ENCODE results near the gene SCN5A.

SCN5A gene

DNA sequence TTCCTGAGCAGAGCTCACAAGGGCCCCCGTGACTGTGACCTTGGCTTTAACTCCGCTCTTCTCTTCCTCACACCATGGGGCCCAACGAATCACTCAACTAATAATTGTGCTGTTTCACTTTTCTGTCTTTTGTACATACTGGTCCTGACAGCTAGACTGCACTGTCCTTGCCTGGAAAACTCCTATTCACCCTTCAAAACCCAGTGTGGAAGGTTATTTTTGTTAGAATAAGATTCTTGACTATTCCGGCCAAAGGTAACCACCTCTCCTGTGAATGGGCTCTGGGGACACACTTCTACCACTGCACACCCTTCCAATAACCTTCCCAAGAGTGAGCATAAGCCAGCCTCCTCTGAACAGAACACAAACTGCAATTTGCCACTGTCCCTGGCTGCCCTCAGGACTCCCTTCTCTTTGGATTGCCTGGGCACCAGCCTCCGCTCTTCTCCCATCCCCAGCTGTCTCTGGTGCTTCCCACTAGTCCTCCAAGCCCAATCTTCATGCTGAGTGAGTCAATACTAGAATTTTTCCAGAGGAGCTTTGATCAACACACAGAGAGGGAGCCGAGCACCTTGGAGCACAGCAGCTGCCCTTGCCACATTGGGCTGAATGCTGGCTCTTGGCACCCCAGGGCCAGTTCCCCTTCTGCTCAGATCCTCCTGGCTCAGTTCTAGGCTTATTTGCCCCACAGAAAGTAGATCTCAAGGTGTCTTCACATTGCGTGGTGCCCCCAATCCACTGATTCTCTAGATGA lies 2.1 kb downstream of the SCN5A start:
- no peak for DNase-seq

DNA sequence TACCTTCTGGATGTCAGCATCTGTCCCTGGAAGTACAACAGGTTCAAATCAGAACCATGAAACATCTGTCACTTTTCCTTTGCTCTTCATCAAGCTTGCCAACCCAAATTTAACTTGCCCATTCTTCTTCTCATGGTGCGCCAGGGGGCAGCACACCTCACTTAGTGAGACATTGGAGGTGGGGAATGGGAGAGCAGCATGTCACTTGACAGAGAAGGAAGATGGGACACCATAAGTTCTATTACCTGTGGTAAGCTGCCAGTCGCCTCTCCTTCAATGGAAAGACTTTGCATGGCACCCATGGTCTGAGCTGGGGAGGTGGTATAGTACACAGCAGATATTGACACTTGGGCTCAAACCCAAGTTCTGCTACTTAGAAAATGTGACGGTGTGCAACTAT lies 2.9 kb downstream of the SCN5A start:
- DNase-seq: peak; percentile 69 to 75

DNA sequence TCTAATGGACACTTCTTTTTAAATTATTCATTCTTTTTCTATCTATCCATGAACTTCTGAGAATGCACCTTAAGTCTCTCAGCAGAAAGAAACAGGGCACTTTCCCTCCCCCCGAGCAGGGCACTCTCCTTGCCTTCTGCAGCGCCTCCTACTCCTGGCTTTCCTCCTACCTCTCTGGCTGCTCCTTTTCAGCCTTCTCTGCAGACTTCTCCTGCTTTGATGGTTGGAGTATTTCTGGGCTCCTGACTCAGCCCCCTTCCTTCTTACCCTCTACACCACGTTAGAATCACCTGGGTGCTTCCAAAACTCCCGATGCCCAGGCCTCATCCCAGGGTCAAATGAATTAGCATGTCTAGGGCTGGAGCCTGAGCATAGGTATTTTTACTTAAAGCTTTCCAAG lies 3.4 kb downstream of the SCN5A start:
- DNase-seq: no peak

DNA sequence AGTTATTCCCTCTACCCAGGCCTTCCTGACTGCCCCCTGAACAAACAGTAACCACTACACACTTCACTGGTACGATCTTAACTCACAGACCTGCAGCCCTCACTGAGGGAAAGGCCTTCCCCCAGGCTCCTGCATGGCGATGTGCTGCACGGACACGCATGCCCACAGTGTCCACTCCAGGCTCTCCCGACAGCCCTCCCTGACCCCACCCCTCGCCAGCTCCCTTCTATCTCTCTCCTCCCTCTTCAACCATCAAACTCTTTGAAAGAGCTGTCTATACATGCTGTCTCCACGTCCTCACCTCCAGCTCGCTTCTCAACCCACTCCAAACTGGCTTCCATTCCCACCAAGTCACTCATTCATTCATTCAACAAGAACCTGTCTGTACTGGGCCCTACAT lies 3.9 kb downstream of the SCN5A start:
- DNase-seq: no peak

DNA sequence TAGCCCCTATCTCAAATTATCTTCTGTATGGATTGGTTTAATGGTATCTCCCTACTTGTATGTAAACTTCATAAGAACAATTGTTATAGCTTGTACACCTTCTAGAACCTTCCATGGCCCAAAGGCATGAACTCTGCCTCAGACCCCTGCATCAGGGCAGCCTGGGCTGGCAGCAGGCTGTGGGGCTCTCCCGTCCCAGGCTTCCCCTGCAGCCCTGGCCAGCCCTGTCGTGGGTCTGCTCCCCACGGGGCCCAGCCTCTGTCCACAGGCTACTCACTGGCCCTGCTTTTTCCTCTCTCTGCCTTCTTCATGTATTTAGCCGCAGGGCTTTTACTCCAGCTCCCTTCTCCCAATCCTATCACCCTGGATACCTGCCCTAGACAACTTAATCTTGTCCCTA lies 4.4 kb downstream of the SCN5A start:
- DNase-seq: no peak

DNA sequence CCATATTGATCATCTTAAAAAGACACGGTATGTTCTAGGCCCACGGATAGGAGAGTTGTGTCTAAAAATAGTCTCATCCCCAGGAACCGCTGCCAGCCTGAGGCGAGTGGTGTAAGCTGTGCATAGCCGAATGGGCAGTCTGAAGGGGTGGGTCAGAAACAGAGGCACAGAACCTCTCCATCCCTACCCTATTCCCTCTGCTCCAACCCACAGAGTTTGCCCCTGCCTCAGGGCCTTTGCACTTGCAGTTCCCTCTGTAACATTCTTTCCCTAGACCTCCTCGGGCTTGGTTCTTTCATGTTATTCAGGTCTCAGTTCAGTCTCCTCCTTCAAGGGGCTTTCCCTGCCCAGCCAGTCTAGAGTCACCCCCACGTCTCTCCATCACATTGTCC lies 4.8 kb downstream of the SCN5A start:
- no peak for DNase-seq

DNA sequence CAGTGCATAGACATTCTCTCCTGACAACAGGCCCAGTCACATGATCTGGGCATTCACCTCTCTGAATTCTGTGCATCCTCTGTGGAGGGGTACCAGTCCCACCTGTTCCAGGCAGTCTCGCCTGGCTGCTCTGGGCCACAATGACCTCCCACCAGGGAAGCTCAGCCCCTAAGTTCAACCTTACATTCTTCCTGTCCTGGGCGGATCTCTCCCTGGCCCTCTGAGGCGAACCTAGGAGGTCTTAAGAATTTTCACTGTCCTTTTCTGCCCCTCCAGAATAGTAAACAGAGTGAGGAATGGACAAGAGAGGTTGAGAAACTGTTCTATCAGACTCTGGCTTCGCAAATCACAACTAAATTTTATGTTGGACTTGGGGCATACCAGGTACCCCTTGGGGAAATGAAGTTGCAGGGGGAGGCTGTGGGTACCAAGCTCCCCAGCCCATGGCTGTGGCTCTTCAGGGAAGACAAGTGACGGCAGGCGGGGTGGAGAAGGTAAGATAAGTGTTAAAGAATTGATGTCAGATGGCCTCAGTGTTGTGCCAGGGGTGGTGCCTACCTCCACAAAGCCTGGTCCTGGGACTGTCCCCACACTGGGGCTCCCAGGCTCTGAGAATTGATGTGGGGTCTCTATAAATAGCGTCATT lies 5.3 kb downstream of the SCN5A start:
- DNase-seq: no peak

DNA sequence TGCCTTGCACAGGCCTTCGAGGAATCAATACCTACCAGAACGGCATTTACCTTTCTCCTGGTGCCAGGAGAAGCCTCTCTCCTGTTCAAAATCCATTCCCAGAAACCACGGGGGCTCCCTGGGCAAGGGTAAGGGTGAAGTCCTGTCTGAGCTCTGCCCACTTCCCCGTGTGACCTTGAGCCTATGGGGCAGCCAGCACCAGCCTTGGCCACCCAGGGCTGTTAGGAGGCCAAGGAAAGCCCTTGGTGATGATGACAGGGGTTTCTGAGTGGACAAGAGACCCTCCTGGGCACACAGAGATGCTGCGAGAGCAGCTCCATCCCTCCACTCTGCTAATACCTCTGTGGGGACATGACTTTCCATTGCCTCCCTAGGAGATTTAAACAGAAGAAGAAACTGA lies 5.9 kb downstream of the SCN5A start:
- DNase-seq: no peak

DNA sequence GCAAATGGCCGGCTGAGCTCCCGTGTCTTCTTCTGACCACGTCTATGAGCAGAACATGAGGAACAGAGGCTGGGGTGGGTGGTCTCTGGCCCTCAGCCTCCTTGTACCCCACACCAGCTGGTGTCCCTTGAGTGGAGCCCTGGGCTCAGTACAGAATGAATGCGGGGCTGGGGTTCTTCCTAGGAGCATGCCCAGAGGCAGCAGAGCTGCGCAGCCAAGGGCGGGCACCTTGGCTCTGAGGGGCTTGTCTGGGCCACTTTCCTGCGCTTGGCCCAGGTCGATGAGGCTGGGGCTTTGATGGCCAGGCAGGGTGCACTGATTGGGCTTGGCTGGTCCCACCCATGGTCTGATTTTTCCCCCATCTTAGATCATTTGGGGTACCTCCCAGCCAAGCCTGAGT lies 6.4 kb downstream of the SCN5A start:
- DNase-seq: no peak

DNA sequence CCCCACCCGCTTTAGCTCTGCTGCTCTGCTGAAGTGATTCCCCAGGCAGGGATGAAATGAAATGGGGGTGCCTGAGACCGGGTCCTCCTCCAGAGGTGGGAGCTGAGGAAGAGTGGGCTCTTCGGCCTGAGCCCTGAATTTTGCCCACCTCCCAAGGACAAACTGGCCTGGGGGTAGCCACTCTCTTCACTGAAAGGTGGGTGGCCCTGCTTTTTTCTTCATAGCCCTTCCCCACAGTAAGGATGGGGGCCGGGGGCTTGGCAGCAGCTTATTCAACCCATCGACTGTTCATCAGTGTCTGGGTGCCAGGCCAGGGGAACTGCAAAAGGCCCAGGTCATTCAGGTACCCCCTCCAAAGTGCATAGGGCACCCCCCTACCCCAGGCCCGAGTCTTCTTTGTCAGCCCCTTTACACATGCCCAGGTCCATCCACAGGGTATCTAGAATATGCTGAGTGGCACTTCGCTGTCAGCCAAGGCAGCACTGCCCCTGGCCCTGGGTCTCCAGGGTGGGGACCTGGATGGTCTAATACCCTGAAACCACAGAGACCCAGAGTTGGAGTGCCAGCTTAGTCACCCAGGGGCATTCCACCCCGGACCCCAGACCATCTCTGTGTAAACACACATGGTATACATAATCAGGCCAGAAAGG lies 7.9 kb downstream of the SCN5A start:
- DNase-seq: no peak

DNA sequence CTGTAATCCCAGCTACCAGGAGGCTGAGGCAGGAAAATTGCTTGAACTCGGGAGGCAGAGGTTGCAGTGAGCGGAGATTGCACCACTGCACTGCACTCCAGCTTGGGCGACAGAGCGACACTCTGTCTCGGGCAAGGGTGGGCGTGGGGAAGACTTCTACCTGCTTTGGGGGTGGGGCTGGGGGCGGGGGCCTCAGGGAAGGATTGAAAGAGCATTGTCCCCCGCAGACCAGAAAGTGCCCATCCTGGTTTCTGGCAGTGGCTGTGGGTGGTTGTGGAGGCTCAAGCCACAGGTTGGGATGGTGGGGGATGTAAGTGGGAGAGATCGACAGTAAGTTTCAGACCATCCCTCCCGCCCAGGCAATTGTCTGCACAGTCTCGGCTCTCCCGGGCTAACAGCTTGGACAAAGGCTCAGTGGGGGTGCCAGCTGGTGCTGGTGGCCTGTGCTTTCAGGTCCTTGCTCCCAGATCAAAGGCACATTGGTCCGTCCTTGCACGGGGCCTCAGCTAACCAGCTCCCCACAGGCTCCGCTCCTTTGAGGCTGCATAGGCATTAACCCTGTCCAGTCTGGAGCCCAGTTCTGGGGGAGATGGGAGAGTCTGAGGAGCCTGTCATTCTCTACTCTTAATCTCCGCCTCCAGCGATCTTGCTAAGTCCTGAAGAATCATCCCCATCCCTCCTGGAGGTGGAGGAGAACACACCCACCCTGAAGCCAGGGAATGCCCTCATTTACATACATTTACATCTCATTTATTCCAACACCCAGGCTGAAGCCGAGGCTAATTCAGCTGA lies 8.6 kb downstream of the SCN5A start:
- no peak for DNase-seq

DNA sequence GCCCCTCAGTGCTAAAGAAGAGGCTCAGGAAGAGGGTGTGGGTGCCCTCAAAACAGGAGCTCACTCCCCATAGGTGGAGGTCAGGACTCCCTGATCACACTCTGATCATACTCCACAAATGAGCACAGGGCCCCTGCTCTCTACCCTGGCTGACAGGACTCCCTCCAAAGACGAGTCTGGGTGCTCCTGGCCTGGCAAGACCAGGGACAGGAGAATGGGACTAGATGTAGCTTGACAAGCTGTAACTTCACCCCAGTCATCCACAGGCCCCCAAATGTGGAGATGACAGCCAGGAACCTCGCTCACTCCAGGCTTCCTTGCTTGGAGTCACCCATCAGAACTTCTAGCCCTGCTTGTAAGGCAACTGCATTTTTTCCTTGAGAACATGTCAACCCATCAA lies 11.1 kb downstream of the SCN5A start:
- no peak for DNase-seq

DNA sequence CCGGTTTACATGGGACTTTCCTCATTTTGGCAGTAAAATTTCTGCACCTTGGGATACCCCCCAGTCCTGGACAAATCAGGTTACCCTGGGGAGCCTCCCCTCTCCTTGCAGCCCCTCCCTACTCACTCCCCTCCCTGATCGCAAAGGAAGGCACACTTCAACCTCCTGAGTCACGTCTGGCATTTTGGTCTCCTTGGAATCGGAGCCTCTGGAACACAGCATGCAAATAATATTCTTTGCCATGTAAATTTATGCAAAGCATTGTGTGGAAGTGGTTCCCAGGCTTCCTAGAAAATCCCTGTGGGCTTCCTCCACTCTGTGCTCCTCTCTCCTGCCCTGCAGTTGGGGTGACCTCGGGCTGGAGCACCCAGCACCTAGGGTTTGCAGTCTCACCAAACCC lies 11.6 kb downstream of the SCN5A start:
- no peak for DNase-seq

DNA sequence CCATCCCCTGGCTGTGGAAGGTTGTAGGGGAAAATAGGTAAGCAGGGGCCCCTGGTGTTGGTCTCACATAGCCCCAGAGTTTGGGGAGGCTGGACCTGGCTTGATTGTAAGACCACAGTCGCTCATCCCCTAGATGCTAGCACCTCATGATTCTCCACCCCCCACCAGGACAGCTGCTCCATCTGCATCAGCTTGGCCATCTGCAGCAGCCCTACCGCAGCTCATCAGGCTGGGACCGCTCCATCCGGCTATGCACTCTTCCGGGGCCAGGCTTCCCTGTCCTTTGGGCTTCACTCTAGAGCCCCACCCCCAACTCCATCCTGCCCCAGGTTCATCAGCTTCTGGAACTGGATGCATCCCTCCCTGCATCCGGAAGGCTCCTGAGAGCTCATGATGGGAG lies 12.6 kb downstream of the SCN5A start:
- DNase-seq: no peak

DNA sequence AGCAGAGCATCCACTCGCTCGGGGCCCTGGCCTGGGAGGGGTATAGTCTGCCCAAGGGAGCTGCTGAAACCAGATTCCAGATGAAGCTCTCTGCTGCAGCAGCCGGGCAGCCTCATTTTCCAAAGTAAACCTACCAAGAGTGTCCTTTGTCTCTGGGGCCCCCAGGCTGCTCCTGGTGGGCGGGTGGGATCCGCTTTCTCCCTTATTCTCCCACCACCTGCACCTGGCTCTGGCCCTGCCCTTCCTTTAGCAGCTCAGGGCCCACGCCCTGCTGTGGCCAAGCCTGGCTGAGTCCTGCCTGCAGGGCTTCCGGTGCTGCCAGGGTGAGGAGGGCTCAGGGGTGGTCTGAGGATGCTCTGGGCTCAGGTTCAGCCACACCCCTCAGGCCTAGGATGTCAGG lies 13.0 kb downstream of the SCN5A start:
- DNase-seq: no peak

DNA sequence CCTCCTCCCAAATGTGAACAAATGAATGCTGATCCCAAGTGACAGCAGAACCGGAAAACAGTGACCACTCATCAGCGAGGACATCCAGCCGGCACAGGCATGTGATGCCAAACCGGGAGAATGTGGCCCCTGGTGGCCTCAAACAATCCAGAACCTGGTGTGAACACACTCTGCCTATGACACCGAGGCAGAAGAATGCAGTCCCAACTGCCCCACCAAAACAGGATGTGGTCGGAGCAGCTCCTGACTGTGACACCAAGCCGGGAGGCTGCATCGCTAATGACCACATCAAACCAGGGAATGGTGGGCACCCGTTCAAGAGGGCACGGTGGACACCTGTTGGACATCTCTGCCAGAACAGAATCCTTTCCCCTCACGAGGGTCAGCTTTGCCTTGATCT lies 15.4 kb downstream of the SCN5A start:
- DNase-seq: no peak

DNA sequence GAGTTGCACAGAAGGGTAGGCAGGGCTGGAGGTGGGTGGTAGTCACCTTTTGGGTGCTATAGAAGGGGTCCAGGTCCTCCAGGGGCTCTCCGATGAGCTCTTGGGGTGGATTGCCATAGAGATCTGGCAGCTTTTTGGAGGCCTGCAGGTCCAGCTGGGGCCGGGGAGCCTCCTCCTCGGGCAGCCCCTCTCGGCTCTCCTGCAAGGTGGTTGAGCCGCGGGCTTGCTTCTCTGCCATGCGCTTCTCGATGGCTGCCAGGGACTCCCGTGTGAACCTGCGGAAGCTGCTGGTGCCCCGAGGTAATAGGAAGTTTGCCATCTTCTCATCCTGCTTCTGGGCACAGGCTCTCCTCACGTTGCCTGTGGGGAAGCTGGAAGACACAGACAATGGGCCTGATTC lies 16.5 kb downstream of the SCN5A start:
- no peak for DNase-seq

DNA sequence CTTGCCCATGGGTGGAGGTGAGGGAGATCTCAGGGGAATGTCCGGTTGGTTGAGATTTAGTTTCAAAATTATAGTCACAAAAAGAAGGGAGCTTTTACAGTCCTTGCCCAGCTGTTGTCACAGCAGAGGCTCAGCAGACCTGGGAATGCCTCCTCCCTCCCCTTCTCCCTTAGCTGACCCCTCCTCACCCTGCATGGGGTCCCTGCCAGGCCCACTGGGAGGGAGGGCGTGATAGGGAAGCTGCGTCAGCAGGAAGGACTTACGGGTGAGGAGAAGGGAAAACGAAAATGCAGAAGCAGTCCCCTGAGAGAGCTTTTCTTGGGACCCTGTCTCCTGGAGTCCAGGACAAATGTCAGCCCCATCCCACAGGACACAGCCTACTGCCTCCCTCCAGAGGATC lies 18.9 kb downstream of the SCN5A start:
- DNase-seq: no peak

DNA sequence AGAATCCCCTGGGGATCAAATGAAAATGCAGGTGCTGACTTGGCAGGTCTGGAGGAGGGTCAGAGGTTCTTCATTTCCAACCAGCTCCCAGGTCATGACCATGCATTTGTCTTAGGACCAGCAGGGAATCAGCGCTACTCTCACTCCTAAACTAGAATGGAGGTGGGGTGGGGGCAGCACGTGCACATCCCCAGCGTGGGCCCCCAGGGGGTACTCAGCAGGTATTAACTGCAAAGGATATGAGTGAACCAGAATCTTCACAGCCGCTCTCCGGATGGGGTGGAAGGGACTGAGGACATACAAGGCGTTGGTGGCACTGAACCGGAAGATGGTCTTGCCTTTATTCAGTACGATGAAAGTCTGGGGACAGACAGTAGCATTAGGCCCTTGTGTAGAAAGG lies 19.4 kb downstream of the SCN5A start:
- no peak for DNase-seq

DNA sequence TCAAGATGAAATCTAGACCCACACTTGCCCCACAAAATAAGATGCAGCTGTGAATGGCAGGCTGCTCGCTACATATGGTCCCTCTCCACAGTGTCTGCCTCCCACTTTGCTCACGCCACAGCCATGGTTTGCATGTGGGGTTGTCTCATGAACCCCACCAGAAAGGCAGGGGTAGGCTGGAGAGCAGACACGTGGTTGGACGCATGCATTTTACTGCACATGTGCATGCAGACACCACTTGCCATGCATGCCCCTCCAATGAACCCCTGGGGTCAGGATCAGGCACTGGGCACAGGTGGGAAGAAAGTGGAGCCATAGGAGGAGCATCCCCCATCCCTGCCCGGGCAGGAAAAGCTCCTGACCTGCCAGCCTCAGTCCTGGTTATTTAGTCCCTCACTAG lies 20.7 kb downstream of the SCN5A start:
- no peak for DNase-seq

DNA sequence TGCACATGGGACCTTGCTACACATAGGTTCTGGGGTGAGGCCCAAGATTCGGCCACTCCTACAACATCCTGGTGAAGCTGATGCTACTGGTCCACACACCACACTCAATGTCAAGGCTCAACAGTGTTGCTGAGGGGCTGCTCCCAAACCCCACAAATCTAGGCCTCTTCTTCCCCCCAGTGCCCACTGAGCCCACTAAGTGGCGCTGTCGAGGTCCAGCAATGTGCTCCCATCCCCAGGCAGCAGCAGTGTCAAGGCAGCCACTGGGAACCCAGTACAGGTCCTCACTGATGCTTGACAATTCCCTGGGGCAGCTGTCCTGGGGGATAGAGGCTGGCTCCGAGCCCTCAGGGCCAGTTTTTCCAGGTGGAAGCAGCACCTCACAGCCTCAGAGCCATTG lies 21.5 kb downstream of the SCN5A start:
- DNase-seq: peak in 1 of 2 experiments; percentile 23

DNA sequence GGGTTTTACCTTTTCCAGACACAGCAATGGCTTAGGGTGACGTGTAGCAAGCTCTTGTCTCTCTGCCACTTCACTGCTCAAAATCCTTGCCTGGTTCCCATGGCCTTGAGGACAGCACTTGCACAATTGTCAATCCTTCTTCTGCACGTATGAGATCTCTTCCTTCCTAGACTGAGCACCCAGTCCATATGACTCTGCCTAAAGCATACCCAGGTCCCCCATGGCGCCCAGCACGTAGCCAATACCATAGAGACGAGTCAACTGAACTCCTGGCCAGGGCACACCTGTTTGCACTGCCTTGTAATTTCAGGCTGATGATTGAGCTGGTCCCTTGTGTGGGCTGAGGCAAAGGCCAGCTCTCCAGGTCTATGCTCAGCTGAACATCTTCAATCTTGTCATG lies 23.3 kb downstream of the SCN5A start:
- DNase-seq: no peak

DNA sequence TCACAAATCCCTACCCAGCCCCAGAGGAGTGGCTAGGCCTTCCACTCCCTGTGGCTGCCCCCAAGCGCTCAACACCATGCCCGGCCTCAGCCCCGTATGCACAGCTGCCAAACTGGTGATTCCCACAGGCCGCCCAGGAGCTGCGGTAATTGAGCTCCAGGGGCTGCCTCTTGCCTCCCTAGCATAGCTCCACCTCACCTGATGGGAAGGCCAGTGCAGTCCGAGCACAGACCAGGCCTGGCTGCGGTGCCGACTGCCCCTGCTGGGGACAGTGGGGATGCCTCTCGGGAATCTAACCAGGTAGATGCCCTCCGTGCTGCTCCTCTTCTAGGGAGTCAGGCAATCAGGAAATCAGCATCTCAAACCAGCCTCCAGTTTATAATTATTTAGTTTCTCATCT lies 25.9 kb downstream of the SCN5A start:
- no peak for DNase-seq

DNA sequence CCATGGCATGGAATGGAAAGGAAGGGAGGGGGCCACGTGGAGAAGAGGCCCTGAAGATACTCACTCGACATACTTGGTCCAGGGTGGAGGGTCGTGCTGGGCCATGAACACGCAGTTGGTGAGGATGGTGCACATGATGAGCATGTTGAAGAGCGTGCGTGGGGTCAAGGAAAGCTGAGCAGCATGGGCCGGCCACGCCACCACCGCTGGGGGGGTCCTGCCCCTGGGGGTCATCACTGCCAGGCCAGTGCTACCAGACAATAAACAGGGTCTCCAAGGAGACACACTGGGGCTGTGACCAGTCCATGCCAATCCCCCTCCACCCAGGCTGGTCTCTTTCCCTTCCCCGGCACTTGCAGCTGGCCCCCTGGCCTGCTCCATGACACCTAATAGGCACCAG lies 27.2 kb downstream of the SCN5A start:
- no peak for DNase-seq

Data from Kasumi-1 (cell line).